HCT116 (cell line): ENCODE results near the gene CISD2. TPM values are rescaled to one million over a fixed set of nuclear protein-coding genes. Genes with fewer than 3 reads are reported as not detected.

Experiments
- ATAC-seq: fragments of 200-7000 bp; cut with Tn5 transposase; 2 replicates; pipeline ENCODE4 v1.9.1; 2020; ENCODE audit warnings: mild to moderate bottlenecking, moderate library complexity
- BruUV-seq: library from RNA; stranded (reverse); fragments of 400-500 nt; replicated peaks from 2 replicates; lab custom pipeline; 2021; lab: Mats Ljungman, UMichigan
- CTCF ChIA-PET: fragments of 300-600 bp; sonication (Branson Sonifier 250); formaldehyde crosslinking; loops from one replicate; lab custom pipeline; 2021; ENCODE audit warnings: antibody characterized with exemption; lab: Charles Lee
- POLR2A ChIA-PET: fragments of 300-600, 350-600 bp; sonication (Branson Sonifier 250); formaldehyde crosslinking; loops from one replicate; lab custom pipeline; 2021; ENCODE audit warnings: antibody characterized with exemption; lab: Charles Lee
- RAD21 ChIA-PET, 2 experiments: fragments of 300-600 bp; sonication (Branson Sonifier 250); formaldehyde crosslinking; loops; one replicate each; lab custom pipeline; 2023; ENCODE audit warnings: low total read pairs in 2 of 2; ENCODE audit not compliant: uncharacterized antibody in 2 of 2, unreplicated experiment in 2 of 2, low non-redundant PET in 1 of 2; lab: Charles Lee
- DNase-seq: peaks from one replicate; pipeline ENCODE4 v3.0.0-alpha.2; 2010; ENCODE audit warnings: low read depth, low spot score
- H2AFZ ChIP-seq: fragments of 200-600 bp; shearing (Covaris generic), sonication (generic); 2 replicates; pipeline ENCODE4 v1.6.1; 2017; ENCODE audit warnings: low read depth, mixed run types, mixed read lengths, antibody characterized with exemption, low read length; ENCODE audit not compliant: poor library complexity, severe bottlenecking
- H3K27ac ChIP-seq: 2 replicates; pipeline ENCODE4 v1.5.1; 2012; ENCODE audit warnings: low read depth, low read length
- H3K27me3 ChIP-seq: fragments of 200-600 bp; sonication (generic); 2 replicates; pipeline ENCODE4 v1.6.1; 2016; ENCODE audit warnings: mixed run types, low read length, mixed read lengths; ENCODE audit not compliant: insufficient read depth
- H3K36me3 ChIP-seq, 2 experiments: fragments of 200-500 bp in 1 of 2; fragments of 200-600 bp in 1 of 2; sonication (Bioruptor generic) in 1 of 2; sonication (generic) in 1 of 2; 2 replicates each; pipeline versions ENCODE4 v1.5.1 to v1.6.1; 2014 to 2016; ENCODE audit warnings: low read length in 2 of 2, inconsistent platforms in 1 of 2, mixed read lengths in 1 of 2, mixed run types in 1 of 2; ENCODE audit not compliant: insufficient read depth in 2 of 2, control insufficient read depth in 1 of 2
- H3K4me1 ChIP-seq, 2 experiments: fragments of 200-600 bp in 1 of 2; sonication (generic) in 1 of 2; 2 replicates each; pipeline versions ENCODE4 v1.5.1 to v1.6.1; 2012 to 2017; ENCODE audit warnings: low read length in 2 of 2, inconsistent platforms in 1 of 2, mild to moderate bottlenecking in 1 of 2, mixed read lengths in 1 of 2, mixed run types in 1 of 2, moderate library complexity in 1 of 2; ENCODE audit not compliant: insufficient read depth in 2 of 2, control insufficient read depth in 1 of 2
- H3K4me2 ChIP-seq: fragments of 200-600 bp; sonication (generic); 2 replicates; pipeline ENCODE4 v1.6.1; 2017; ENCODE audit warnings: mixed run types, low read length, mixed read lengths
- H3K4me3 ChIP-seq, 2 experiments: fragments of 200-600 bp in 1 of 2; sonication (generic) in 1 of 2; replicated peaks in 1 of 2; 2 replicates each; pipeline ENCODE4 v1.5.1; 2011 to 2016; ENCODE audit warnings: low read length in 2 of 2, control low read depth in 1 of 2, low read depth in 1 of 2, mild to moderate bottlenecking in 1 of 2, mixed read lengths in 1 of 2, mixed run types in 1 of 2
- H3K79me2 ChIP-seq: fragments of 200-600 bp; sonication (generic); 2 replicates; pipeline ENCODE4 v1.6.1; 2017; ENCODE audit warnings: mild to moderate bottlenecking, mixed run types, low read length, moderate library complexity, mixed read lengths; ENCODE audit not compliant: insufficient read depth
- H3K9ac ChIP-seq: fragments of 200-600 bp; sonication (generic); 2 replicates; pipeline ENCODE4 v1.6.1; 2016; ENCODE audit warnings: low read length, mixed read lengths
- H3K9me2 ChIP-seq: fragments of 200-600 bp; sonication (generic), shearing (Covaris generic); 2 replicates; pipeline ENCODE4 v1.6.1; 2017; ENCODE audit warnings: mixed run types, mild to moderate bottlenecking, moderate library complexity; ENCODE audit not compliant: insufficient read depth
- H3K9me3 ChIP-seq, 2 experiments: fragments of 200-500 bp in 1 of 2; fragments of 200-600 bp in 1 of 2; sonication (Bioruptor generic) in 1 of 2; sonication (generic) in 1 of 2; 2 replicates each; pipeline ENCODE4 v1.6.1; 2014 to 2017; ENCODE audit warnings: low read length in 2 of 2, mixed read lengths in 2 of 2, inconsistent platforms in 1 of 2, low read depth in 1 of 2, mild to moderate bottlenecking in 1 of 2, mixed run types in 1 of 2, moderate library complexity in 1 of 2; ENCODE audit not compliant: control insufficient read depth in 1 of 2, insufficient read depth in 1 of 2
- H4K20me1 ChIP-seq: fragments of 200-600 bp; sonication (generic), shearing (Covaris generic); 2 replicates; pipeline ENCODE4 v1.6.1; 2017; ENCODE audit warnings: mixed run types, mild to moderate bottlenecking, moderate library complexity; ENCODE audit not compliant: insufficient read depth
- CEBPB ChIP-seq: IDR thresholded peaks from 2 replicates; pipeline ENCODE4 v1.6.1; 2012; ENCODE audit warnings: low read depth
- EGR1 ChIP-seq: IDR thresholded peaks from 2 replicates; pipeline ENCODE4 v1.6.1; 2012; ENCODE audit warnings: low read depth
- ELF1 ChIP-seq: IDR thresholded peaks from 2 replicates; pipeline ENCODE4 v1.6.1; 2012; ENCODE audit warnings: low read depth, borderline replicate concordance
- EZH2 ChIP-seq: fragments of 200-600 bp; sonication (generic); IDR thresholded peaks from 2 replicates; pipeline ENCODE4 v1.6.1; 2017; ENCODE audit warnings: antibody characterized with exemption, mixed run types
- EZH2phosphoT487 ChIP-seq: fragments of 200-600 bp; IDR thresholded peaks from 2 replicates; pipeline ENCODE4 v1.6.1; 2018; ENCODE audit warnings: antibody characterized with exemption, borderline replicate concordance
- FOSL1 ChIP-seq: IDR thresholded peaks from 2 replicates; pipeline ENCODE4 v1.6.1; 2012; ENCODE audit warnings: low read depth
- JUND ChIP-seq: IDR thresholded peaks from 2 replicates; pipeline ENCODE4 v1.6.1; 2012
- POLR2A ChIP-seq: IDR thresholded peaks from 2 replicates; pipeline ENCODE4 v1.7.0; 2011; ENCODE audit warnings: borderline replicate concordance; ENCODE audit not compliant: insufficient read depth, insufficient read length; ENCODE audit errors: extremely low read depth
- SIN3A ChIP-seq: IDR thresholded peaks from 2 replicates; pipeline ENCODE4 v1.6.1; 2012; ENCODE audit warnings: low read depth
- TCF7L2 ChIP-seq: IDR thresholded peaks from 2 replicates; pipeline ENCODE4 v1.7.0; 2011; ENCODE audit warnings: borderline replicate concordance, inconsistent platforms; ENCODE audit not compliant: insufficient read depth, insufficient read length; ENCODE audit errors: extremely low read depth
- ZFX ChIP-seq: fragments of 450-650 bp; IDR thresholded peaks from 2 replicates; pipeline ENCODE4 v1.6.1; 2017
- intact Hi-C: fragments of 100-400 bp; cut with micrococcal nuclease; formaldehyde crosslinking; loops from 2 replicates; pipeline ENCODE4 v1.10.0; 2022
- total RNA-seq: library from RNA; stranded (reverse); gene quantifications from one replicate; pipeline ENCODE4 v1.2.1, GENCODE V29; 2021; ENCODE audit not compliant: unreplicated experiment
- TF ChIP-seq, protein P1 (sequence below): IDR thresholded peaks from 2 replicates; pipeline ENCODE4 v1.6.1; 2012
- TF ChIP-seq, protein P2 (sequence below), 3 experiments: fragments of 200-600 bp in 1 of 3; sonication (generic) in 1 of 3; IDR thresholded peaks in 2 of 3; conservative IDR thresholded peaks in 1 of 3; 2 replicates each; pipeline ENCODE4 v1.5.1; 2012 to 2017; ENCODE audit warnings: low read depth in 2 of 3, low read length in 2 of 3, antibody characterized with exemption in 1 of 3, borderline replicate concordance in 1 of 3, control low read depth in 1 of 3, mild to moderate bottlenecking in 1 of 3, mixed read lengths in 1 of 3, mixed run types in 1 of 3, moderate library complexity in 1 of 3; ENCODE audit not compliant: insufficient read depth in 1 of 3
- TF ChIP-seq, protein P3 (sequence below): IDR thresholded peaks from 2 replicates; pipeline ENCODE4 v1.6.1; 2011; ENCODE audit warnings: mild to moderate bottlenecking, low read length, moderate library complexity; ENCODE audit not compliant: insufficient replicate concordance; ENCODE audit errors: extremely low read depth

Gene CISD2
- total RNA-seq, 1 experiment from 2014 or later = 38.9 TPM

DNA sequence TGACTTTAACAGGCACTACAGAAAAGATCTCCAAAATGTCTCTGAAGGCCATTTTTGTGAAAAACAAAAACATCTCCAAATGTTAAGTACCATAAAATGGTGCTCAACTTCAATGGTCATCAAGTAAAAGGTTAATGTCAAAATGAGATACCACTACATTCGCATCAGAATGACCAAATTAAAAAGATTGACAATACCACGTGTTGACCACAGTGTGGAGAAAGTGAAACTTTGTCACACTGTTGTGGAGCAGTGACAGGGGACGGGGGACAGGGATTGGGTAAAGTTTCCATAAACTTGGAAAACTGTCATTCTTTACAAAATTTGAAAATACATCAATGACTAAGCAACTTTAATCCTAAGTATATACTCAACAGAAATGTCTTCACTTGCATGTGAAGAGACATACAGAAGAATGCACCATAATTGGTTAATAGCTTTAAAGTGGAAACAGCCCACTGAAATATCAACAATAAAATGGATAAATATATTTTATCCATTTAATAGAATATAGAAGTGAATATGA lies 19.1 kb upstream of the CISD2 start:
- no peaks in the 10 kb centered on the region for H3K4me1 ChIP-seq
- ATAC-seq = peak; percentile 47; the same call in 1 of the 2 replicates
- RAD21 ChIA-PET = no interaction called here
- no peak overlapping the region for H2AFZ ChIP-seq
- no peak overlapping the region for H3K4me2 ChIP-seq
- H4K20me1 ChIP-seq = no peaks in the 10 kb centered on the region
- POLR2A ChIA-PET = interaction anchor here (1.4 to 2.0 kb wide), 2 partner anchors 19 to 22 kb away, joined by 3 to 6 read pairs; partner anchors contain the start of gene CISD2
- no peaks in the 10 kb centered on the region for H3K9me3 ChIP-seq
- no peak overlapping the region for H3K27ac ChIP-seq
- intact Hi-C loops = no loop called here
- H3K79me2 ChIP-seq = peaks cover 28% of the 10 kb centered on the region; the same call in 1 of the 2 replicates
- no peaks in the 10 kb centered on the region for H3K36me3 ChIP-seq
- CTCF ChIA-PET = no interaction called here
- no peak for TF ChIP-seq ZFX
- no peak for TF ChIP-seq ELF1
- TF ChIP-seq, protein P1, sequence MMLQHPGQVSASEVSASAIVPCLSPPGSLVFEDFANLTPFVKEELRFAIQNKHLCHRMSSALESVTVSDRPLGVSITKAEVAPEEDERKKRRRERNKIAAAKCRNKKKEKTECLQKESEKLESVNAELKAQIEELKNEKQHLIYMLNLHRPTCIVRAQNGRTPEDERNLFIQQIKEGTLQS = no peak
- no peak for TF ChIP-seq EGR1
- TF ChIP-seq EZH2phosphoT487 = no peak
- no peak for TF ChIP-seq FOSL1
- no peak for TF ChIP-seq SIN3A
- TF ChIP-seq, all 23 proteins: peak for 0
- no TSS peak for BruUV-seq
- no peak overlapping the region for H3K4me3 ChIP-seq
- H3K9me2 ChIP-seq = no peaks in the 10 kb centered on the region
- no peak for DNase-seq
- no peak overlapping the region for H3K9ac ChIP-seq
- no peaks in the 10 kb centered on the region for H3K27me3 ChIP-seq

DNA sequence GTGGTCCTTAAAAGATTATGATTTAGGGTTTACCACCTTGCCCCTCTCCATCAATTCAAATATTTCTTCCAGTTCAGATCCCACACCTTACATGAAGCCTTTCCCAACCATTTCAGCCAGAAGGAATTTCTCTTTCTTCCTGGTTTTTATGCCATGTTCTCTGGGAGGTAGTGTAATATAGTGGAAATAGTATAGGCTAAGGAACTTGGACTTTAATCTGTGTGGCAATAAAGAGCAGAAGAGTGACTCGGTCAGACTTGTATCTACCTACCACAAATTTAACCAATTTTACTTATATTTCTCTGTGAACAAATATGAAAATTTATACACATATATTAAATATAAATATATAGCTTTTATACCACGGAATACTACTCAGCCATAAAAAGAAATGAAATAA lies 18.4 kb upstream of the CISD2 start:
- ChIA-PET POLR2A (interaction anchor here (1.4 to 2.0 kb wide), 2 partner anchors 19 to 22 kb away, joined by 3 to 6 read pairs; partner anchors contain the start of gene CISD2), CTCF (no interaction called here), RAD21 (no interaction called here)
- H2AFZ ChIP-seq = no peak overlapping the region
- no peak for DNase-seq
- H3K27ac ChIP-seq = no peak overlapping the region
- H3K4me3 ChIP-seq = no peak overlapping the region
- no peaks in the 10 kb centered on the region for H3K36me3 ChIP-seq
- H3K9ac ChIP-seq = no peak overlapping the region
- intact Hi-C loops = no loop called here
- H4K20me1 ChIP-seq = no peaks in the 10 kb centered on the region
- ATAC-seq = no peak
- no TSS peak for BruUV-seq
- no peaks in the 10 kb centered on the region for H3K9me3 ChIP-seq
- no peaks in the 10 kb centered on the region for H3K4me1 ChIP-seq
- H3K9me2 ChIP-seq = no peaks in the 10 kb centered on the region
- H3K79me2 ChIP-seq = peaks cover 28% of the 10 kb centered on the region; the same call in 1 of the 2 replicates
- no peak overlapping the region for H3K4me2 ChIP-seq
- no peaks in the 10 kb centered on the region for H3K27me3 ChIP-seq
- TF ChIP-seq TCF7L2 (no peak), EZH2 (no peak), POLR2A (no peak), JUND (no peak), CEBPB (no peak), EZH2phosphoT487 (no peak)
- TF ChIP-seq, protein P2, sequence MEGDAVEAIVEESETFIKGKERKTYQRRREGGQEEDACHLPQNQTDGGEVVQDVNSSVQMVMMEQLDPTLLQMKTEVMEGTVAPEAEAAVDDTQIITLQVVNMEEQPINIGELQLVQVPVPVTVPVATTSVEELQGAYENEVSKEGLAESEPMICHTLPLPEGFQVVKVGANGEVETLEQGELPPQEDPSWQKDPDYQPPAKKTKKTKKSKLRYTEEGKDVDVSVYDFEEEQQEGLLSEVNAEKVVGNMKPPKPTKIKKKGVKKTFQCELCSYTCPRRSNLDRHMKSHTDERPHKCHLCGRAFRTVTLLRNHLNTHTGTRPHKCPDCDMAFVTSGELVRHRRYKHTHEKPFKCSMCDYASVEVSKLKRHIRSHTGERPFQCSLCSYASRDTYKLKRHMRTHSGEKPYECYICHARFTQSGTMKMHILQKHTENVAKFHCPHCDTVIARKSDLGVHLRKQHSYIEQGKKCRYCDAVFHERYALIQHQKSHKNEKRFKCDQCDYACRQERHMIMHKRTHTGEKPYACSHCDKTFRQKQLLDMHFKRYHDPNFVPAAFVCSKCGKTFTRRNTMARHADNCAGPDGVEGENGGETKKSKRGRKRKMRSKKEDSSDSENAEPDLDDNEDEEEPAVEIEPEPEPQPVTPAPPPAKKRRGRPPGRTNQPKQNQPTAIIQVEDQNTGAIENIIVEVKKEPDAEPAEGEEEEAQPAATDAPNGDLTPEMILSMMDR (IDR thresholded peaks at IDR 0.05 in 2 of 3, conservative IDR thresholded peaks at IDR 0.05 in 1 of 3; ENCODE audit: borderline replicate concordance in 1 of 3, insufficient read depth in 1 of 3, low read depth in 2 of 3, low read length in 2 of 3) = no peak
- TF ChIP-seq, protein P1 = no peak
- TF ChIP-seq, protein P3, sequence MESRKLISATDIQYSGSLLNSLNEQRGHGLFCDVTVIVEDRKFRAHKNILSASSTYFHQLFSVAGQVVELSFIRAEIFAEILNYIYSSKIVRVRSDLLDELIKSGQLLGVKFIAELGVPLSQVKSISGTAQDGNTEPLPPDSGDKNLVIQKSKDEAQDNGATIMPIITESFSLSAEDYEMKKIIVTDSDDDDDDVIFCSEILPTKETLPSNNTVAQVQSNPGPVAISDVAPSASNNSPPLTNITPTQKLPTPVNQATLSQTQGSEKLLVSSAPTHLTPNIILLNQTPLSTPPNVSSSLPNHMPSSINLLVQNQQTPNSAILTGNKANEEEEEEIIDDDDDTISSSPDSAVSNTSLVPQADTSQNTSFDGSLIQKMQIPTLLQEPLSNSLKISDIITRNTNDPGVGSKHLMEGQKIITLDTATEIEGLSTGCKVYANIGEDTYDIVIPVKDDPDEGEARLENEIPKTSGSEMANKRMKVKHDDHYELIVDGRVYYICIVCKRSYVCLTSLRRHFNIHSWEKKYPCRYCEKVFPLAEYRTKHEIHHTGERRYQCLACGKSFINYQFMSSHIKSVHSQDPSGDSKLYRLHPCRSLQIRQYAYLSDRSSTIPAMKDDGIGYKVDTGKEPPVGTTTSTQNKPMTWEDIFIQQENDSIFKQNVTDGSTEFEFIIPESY = no peak
